ENCODE results near the gene MCC.

DNA sequence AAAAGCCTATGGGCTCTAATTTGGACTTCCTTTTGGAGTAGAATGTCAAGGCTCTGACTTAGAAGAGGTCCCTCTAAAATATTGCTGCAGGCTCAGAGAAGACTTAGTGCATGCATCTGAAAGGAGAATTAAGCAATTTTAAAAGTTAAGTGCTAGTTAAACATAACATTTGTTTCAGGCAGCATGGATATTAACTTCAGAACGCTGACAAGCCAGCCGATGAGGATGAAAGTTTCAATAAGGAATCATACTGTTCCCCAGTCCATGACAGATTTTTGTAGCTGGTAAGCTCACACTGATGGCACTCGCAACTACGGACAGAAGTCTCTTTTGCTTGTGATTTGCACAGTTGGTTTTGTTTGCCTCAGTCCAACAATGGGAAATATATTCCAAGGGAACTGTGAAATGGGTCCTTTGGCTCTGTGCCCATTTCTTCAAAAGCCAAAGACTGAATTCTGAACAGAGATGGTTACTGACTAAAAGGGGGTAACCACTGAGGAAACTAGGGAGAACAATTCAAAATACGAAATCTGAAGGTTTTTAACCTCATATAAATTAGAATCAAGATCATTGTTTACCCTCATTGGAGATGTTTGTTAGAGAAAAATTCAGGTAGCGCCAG lies 464.1 kb downstream of the MCC start:
- TF ChIP-seq CTCF (IDR thresholded peaks at IDR 0.05) (no peak), EZH2 (IDR thresholded peaks at IDR 0.05) (no peak), EZH2phosphoT487 (IDR thresholded peaks at IDR 0.05) (no peak)
